ENCODE data around the gene CFAP45.
"Not testable (repeated sequence)": the region's sequence is repeated elsewhere in the genome, so short reads cannot be mapped to it uniquely, and the experiment has no call there.

CFAP45 gene

DNA sequence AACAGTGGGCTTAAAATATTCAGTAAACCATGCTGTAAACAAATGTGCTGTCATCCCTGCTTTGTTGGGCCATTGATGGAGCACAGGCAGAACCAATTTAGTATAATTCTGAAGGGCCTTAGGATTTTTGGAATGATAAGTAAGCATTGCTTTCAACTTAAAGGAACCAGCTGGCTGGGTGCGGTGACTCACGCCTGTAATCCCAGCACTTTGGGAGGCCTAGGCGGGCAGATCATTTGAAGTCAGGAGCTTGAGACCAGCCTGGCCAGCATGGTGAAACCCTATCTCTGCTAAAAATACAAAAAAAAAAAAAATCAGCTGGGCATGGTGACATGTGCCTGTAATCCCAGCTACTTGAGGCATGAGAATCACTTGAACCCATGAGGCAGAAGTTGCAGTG is 4.1 kb upstream of the CFAP45 start:
- DNase-seq = not testable (repeated sequence)

DNA sequence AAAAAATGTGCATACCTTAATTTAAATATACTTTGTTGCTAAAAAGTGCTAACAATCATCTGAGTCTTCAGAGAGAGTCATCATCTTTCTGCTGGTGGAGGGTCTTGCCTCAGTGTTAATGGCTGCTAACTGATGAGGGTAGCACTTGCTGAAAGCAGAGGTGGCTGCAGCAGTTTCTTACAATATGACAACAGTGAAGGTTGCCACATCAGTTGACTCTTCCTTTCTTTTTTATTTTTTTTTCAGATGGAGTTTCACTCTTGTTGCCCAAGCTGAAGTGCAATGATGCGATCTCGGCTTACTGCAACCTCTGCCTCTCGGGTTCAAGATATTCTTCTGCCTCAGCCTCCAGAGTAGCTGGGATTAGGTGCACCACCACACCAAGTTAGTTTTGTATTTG is 2.6 kb upstream of the CFAP45 start:
- DNase-seq = no peak

DNA sequence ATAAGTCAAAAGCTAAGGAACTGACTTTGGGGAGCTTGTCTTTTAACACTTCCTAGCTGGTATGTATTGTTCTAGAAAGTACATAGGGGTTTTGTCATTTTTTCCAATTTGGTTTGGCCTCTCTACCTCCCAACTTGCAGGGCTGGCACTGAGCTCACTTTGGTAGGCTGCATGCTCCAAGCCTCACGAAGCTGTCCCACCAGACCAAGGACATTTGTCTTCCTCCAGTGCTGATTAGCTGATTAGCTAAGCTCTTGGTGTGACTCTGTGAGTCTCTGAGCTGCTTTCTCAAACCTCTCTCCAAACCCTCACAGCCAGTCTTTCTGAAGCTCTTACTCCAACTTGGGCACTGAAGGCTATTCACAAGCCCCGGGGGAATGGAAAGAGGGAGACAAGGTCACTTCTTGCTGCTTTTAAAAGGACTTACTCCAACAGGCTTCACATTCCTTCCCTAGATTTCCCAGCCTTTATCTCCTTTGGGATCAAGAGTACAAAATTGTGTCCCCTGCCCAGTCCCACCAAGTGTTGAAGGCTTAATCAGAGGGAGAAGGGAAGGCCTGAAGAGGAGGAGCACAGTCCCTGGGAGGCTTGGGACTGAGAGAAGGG is 893 bp upstream of the CFAP45 start:
- no peak for DNase-seq

DNA sequence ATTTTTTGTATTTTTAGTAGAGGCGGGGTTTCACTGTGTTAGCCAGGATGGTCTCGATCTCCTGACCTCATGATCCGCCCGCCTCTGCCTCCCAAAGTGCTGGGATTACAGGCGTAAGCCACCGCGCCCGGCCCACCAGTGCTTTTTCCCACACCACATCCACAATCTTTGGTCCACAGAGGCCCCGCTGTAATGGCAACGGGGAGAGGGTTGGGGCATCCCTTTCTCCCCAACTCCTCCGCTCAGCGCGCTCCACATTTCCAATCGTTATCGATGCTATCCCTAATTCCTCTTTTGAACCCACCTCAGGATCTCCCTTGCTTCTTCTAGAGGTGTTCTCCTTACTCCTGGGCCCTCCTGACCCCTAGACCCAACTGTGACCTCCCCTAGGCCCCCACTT is 331 bp downstream of the CFAP45 start:
- DNase-seq = not testable (repeated sequence)

DNA sequence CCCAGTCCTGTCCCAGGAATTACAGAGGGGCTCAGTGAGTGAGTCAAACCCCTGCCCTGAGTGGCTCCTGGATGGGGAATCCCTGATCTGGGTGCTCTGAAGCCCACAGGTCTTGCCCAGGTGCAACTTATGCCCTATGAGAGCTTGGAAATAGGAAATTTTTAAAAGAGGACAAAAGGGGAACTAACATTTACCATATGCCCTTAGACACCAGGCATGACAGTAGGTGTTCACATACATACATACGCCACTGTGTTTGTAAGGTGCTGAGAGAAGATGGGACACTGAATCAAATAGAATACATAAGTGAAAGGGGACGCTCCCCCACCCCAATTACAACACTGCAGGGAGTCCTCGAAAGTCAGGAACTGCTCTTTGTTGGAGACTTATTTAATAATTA is 1.4 kb downstream of the CFAP45 start:
- no peak for DNase-seq

DNA sequence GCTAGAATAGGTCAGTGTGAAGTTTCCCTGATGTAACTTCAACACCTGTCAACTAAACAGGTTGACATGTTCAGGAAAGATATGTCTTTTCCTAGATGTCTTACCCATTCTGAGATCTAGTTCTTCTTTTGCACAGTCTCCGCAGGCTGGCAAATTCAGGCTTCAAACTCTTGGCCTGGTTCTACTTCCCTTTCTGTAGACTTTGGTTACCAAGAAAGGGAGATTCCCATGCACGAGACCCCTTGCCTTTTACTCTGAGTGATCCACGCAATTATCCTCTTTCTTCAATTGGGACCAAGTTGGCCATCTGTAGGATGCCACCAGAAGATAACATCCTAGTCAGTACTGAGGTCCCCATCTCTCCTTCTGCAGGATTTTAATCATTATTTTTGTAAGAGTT is 2.0 kb downstream of the CFAP45 start:
- DNase-seq = no peak

DNA sequence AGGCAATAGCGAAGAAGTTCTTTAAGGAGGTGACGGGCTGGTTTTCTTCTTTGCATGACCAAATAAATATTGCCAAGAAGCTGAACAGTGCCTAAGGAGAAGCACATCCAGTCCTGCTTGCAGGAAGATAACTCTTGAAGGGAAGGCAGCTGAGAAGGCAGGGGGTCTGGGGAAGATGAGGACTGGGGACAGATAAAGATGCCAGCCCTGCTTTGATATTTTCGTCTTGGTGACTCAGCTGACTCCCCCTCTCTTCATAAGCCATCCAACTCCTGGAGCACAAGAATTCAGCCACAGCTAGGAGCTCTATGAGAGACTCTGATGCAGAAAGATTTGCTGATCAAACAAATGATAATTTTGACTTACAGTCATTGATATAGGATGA is 3.4 kb downstream of the CFAP45 start:
- no peak for DNase-seq

DNA sequence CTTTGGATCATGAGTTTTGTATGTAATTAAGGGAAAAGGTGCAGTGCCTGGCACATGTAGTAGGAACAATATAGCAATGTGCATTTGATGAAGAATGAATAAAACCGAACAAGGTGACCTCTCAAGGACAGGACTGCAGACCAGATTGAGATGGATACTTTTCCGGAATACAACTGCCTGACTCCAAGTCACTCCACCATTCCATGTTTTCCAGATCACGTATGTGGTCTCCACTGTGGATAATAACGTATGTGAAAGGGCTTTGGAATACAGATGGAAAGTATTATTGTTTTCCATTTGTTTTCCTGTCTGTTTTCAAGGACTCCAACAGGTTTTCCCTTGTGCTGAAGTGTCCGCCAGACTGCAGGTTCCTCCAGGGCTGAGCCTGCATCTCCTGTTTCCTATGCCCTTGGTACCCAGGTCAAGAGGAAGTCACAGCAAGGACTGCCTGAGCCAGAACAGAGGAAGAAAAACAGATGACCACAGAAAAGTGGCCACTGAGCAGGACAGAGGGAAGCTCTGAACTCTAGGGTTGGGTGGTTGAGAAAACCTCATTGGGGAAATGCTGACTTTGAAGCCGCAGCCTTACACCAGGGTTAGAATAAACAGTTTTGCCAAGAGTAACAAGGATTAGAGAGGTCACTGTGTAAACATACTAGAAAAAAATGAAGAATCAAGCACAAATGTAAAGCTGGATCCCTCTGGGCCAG is 4.0 kb downstream of the CFAP45 start:
- no peak for DNase-seq

DNA sequence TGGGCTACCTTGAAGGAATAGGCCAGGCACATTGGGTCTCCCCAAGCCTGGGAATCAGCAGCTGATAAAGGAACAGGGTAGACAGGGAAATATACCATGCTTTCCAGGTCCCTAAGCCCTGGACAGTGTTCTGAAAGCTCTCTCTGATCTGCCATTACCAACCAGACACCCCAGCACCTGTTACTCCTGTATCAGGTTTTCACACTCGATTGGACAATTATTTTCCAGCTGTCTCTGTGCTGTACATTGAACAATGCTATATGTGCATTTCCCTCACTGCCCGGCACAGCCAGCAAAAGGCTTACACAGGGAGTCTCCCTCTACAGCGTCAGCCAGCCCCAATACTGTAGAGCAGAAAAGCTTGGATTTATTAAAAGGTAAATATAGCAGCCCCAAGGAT is 4.7 kb downstream of the CFAP45 start:
- no peak for DNase-seq

DNA sequence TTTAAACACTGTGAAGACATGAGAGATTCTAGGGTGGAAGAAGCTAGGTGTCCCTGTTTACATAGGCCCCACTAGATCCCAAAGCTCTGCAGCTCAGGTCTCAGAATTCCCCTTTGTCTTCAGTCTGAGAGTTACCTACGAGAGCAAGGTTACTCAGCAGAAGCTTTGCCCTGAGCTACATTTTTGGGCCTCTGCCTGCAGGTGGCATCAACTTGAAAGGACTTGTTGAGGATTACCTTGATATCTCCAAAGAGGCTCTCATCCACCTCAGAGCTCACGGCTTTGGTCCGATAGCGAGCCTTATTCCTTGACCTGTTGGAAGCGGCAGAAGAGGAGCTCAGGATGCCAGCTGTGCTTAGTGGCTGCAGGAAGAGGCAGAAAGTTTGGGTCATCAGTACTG is 7.0 kb downstream of the CFAP45 start:
- no peak for DNase-seq

DNA sequence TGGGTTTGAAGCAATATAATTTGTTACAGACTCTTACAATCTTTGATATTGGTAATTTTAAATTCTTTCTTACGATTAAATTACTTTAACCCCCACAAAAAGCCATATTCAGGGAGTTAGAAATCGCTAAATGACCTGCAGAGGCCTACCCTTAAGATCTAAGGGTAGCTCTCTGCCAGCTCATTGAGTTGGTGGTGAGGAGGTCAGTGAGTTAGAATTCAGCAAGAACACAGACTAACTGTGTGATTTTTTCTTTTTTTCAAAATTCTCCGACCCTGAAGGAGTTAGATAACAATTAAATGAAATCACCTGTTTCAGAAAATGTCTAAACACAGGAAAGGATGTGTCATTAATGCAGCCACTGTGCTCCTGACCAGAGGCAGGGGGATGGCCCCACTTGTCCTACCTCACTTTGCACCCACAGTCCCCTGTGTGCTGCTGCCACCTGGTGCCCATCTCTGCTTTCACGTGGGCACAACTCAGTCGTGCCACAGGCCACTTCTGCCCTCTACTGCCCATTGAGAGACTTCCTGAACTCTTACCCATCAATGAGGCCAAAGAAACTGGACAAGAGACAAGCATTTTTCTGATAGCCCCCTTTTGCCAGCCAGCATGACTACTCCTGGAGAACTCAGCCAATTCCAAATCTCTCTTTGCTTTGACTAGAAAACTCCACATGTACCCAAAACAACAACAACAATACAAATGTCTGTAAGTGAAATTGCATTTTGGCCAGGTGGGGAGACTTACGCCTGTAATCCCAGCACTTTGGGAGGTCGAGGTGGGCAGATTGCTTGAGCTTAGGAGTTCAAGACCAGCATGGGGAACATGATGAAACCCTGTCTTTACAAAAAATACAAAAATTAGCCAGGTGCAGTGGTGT is 8.4 kb downstream of the CFAP45 start:
- DNase-seq = peak; percentile 71

DNA sequence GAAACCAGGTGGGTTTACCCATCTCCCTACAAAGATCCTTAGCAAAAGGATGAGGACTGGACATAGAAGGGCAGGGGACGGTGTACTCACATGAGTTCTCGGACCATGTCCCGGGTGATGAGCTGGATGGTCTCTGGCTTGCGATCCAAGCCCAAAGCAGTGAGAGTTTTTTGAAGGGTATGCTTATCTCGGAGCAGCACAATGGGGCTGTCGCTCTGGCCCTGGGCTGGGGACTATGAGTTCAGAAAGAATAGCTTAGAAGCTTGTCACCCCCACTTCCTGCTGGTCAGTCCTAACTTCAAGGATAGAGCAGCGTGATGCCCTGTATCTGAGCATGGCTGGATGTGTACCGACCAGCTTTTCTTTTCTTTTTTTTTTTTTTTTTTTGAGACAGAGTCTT is 9.6 kb downstream of the CFAP45 start:
- DNase-seq = no peak

DNA sequence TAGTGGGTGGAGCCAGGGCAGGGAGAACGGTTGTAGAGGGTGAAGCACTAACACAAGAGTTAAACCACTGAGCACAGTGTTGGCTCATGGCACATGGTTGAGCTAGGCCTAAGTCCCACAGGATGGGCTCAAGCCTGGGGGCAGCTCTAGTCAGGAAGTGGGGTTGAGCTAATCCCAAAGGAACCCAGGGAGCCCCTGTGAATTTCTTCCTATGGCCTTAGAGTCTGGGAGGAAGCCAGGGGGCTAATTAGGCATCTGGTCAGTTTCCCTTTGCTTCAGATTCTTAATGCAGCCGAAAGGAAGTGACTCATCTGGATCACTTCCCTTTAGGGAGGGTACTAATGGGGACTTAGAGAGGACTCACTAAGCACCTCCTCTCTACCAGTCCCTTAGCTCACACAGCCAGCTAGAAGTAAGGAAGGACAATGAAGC is 10.1 kb downstream of the CFAP45 start:
- peak; percentile 74 for DNase-seq

DNA sequence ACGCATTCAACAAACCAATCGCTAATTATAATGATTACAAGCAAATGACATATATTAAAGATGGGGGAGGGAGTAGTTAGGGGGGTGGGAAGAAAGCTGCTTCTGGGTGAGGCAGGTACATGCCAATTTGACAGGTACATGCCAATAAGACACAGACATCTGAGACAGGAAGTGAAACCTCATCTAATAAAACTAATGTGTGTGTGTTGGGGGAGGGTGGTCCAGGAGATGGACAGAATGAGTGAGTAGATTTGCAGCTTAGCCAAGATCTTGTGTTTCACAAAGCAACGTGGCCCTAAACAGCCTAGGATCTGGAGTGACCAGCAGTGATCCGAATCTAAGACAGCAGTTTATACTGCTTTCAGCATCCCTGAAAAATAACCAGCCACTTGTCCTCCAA is 10.8 kb downstream of the CFAP45 start:
- no peak for DNase-seq

DNA sequence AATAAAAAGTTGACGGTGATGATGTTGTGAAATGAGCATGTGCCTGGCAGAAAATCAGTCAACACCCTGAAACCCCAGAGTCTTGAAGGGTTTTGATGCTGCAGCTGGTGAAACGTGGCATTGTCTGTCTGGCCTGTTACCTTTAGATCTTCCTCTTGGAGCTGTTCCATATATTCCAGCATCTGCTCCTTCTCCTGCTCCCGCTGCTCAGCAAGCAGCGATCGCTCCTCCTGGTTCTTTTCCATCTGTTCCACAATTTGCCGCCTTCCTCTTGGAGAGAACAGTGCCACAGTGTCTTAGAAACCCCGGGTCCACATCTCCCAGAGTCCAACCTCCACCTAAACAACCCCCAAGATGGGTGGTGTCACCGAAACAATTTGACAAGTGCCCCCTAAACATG is 15.7 kb downstream of the CFAP45 start:
- DNase-seq = no peak

DNA sequence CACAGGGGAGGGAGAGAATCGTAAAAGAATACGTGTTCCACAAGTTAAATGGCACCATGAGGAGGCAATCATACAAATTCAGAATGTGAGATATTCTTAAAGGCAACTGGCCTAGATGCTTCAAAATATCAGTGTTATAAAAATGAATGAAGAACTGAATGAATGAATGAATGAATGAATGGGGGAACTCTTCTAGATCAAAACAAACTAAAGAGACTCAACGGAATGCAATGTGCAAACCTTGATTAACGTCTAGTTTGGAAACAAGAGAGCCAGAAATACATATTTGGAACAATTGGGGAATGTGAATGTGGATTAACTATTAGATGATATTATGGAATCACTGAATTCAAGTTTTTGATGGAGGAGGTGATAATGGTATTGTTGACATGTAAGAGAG is 16.8 kb downstream of the CFAP45 start:
- DNase-seq = no peak

DNA sequence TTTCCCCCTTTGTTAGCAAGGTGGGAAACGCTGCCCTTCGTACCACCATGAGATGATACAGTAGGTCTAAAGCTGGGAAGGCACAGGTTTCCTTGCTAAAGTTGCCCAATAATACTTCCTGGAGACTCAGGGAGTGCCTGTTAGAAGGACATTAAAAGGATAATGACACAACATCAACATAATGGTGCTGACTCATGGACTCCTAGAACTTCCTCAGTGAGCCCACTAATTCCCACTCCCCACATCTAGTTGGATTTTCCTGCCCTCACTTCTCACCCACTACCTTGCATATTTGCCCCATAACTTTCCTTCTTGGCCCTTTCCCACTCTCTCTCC is 17.5 kb downstream of the CFAP45 start:
- peak; percentile 21 for DNase-seq

DNA sequence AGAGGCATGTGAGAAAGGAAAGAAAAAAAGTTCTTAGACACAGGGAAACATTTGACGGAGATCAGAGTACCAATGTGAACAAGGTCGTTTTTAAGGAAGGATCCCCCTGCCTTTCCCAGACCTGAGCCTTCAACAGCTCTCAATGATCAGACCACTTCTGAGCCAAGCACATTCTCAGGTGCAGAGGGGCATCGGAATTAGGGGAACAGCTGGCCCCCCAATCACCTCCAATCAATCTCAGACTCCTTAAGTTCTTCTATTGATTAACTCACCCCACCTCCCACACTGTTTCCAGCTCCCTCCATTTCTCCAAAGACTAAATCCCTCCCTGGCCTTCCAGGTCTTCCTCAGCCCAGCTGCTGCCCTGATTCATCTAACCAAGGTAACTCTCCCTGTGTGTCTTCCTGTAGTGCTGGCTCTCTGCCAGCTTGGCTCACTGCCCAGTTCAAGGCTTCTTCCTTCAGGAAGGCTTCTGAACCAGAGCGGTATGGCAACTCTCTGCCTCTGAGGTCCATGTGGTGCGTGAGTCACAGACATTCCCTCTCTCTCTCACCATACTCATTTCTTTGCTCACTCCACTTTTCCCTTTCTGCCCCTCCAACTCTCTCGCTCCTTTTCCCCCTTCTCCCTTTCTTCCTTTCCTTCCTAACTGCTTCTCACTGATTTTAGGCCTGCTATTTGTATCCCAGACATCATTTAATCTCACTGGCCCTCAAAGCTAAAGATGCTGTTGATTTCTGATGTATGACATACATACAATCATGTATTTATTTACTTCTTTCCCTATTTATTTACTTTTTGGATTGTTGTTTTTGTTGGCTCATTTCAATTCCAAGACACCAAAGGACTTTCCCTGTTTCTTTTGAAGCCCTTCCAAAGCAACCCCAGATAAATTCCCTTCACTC is 18.1 kb downstream of the CFAP45 start:
- peak; percentile 100 for DNase-seq

DNA sequence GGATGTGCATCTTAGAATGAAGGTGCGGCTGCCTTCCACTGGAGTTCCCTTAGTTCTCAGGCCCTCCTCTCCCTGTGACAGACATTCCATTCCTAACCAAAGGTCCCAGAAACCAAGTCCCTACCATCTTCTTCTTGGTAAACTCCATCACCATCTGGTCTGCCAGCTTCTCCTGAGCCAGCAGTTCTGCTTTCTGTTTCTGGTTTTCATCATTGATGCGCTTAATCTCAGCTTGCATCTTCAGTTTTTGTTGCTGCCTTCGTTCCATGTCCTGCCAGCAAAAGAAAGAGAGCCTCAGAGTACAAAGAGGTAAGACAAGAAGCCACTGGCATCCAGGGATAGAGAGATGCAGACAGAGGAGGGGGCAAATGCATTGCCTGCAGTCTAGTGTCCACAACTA is 19.5 kb downstream of the CFAP45 start:
- DNase-seq = no peak

DNA sequence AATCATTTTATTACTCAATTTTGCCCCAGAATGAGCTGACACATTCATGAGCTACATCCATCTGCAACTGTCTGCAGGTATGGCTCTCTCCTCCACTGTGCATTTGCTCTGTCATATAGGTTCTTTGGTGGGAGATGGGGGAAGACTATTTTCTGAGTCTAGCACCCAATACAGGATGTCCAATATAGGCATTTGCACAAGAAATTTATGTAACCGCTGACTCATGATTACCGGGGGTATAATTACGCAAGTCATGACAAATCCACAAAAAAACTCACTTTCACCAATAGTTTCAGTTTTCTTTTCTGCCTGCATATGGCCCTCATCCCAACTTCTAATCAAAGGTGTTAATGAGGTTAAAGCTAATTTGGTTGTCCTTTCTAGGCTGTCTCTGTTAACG is 20.0 kb downstream of the CFAP45 start:
- peak; percentile 54 for DNase-seq

DNA sequence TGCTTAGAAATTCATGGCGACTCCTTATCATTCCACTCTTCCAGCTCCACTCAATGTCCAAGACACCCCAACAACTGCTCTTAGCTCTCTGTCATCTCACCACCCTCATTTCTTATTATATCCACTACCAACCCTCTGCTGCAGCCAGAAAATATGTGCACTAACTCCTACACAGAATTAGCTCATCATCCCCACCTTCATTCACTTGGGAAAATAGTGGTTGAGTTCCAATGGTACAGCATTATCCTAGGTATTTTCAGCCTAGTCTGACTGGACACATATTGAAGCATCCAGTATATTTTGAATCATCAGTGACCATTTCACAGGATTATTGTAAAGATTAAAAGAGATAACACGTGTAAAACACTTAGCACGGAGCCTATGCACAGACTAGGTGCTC is 20.8 kb downstream of the CFAP45 start:
- DNase-seq = peak; percentile 64

DNA sequence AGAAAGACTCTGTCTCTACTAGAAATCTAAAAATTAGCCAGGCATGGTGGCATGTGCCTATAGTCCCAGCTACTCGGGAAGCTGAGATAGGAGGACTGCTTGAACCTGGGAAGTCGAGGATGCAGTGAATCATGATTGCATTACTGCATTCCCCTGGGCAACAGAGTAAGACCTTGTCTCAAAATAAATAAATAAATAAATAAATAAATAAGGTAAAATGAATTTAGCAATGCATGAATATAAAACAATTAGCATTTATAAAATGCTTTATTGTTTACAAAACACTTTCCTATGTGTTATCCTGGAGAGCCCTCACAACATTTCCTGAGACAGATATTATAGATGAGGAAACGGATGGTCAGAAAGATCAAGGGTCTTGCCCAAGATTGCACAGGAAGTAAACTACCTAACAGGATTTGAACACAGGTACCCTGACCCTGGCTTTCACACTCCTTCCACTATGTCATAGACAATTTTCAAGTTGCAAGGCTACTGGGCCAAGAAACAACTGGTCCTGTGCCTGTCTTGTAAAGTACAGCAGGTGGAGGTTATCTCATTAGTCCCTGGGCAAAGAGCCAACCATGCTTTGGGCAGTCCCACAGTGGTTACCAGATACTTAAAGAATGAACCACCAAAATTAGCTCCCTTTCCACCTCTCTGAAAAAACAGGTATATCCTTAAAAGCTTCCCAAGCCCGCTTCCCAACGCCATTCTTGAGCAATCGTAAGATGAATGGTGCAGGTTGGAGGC is 22.1 kb downstream of the CFAP45 start:
- peak; percentile 28 for DNase-seq
